ENCODE results near the gene GOSR2. TPM values are rescaled to one million over a fixed set of nuclear protein-coding genes. Genes with fewer than 3 reads are reported as not detected.

The GOSR2 gene
- total RNA-seq, 1 donor from 2014 or later = 55.2 TPM

DNA sequence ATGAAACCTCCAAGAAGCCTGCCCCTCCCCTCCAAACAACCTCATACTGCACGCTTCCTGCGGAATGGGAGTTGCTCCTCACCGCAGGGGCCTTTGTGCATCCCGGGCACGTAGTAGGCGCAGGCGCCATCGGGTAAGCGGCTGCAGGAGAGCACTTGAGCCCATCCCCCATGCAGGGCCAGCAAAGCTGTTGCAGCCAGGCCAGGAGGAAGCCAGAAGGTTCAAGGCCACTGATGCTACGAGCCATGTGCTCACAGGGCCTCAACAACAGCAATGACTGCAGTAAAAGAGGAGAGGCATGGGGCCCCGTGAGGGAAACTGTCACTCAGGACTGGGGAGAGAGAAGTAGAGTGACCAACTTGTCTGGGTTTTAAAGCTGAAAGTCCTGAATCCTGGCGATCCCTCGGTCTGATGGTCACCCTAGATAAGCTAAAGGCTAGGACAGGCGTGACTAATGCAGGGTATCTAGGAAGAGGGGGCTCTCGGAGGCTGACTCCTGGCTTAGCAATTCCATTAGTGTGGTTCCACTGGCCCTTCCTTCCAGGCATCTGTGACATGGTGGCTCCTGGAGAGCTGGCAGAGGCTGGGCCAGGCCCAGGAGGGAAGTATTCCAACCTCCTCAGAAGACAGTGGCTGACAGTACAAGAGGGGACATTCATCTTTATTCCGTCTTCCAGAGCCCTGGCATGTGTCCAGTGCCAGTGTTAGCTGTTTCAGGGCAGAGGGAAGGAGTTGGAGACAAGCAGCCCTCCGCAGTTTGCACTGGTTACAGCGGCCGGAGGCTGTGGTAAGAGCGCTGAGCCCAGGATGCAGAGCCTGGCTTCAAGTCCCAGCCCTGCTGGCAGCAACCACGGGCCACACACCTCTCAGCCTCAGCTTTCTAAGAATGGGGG lies 20.8 kb downstream of the GOSR2 start:
- H3K27me3 ChIP-seq (ENCODE audit: low read depth) = no peaks in the 10 kb centered on the region
- no peak overlapping the region for H3K4me3 ChIP-seq
- peaks cover 29% of the 10 kb centered on the region for H3K36me3 ChIP-seq
- H3K27ac ChIP-seq = no peak overlapping the region
- H3K9me3 ChIP-seq = no peaks in the 10 kb centered on the region
- ATAC-seq (peak in 1 of 2 donors; percentile 25), DNase-seq (no peak)
- peaks cover 18% of the 10 kb centered on the region for H3K4me1 ChIP-seq
- intact Hi-C loops (cut with DNase I) = no loop called here
- TF ChIP-seq, protein P1, sequence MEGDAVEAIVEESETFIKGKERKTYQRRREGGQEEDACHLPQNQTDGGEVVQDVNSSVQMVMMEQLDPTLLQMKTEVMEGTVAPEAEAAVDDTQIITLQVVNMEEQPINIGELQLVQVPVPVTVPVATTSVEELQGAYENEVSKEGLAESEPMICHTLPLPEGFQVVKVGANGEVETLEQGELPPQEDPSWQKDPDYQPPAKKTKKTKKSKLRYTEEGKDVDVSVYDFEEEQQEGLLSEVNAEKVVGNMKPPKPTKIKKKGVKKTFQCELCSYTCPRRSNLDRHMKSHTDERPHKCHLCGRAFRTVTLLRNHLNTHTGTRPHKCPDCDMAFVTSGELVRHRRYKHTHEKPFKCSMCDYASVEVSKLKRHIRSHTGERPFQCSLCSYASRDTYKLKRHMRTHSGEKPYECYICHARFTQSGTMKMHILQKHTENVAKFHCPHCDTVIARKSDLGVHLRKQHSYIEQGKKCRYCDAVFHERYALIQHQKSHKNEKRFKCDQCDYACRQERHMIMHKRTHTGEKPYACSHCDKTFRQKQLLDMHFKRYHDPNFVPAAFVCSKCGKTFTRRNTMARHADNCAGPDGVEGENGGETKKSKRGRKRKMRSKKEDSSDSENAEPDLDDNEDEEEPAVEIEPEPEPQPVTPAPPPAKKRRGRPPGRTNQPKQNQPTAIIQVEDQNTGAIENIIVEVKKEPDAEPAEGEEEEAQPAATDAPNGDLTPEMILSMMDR (IDR thresholded peaks at IDR 0.05) = no peak

DNA sequence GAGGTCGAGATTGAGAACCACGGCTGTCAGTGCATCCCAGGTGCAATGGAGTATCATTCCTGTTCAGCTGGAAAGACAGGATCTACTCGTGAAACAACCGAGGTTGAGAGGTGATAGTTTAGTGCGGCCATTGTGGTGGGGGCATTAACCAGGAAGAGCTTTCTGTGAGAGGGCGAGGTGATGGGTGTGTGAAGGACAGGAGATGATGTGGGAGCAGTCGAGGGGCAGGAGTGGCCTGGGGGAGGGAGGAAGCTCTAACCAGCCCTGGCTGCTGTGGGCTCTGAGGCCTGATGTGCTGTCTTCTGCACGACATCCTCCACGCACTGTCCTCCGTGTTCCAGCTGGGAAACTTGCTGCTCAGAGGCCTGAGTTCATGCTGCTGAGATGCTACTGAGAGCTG lies 22.0 kb downstream of the GOSR2 start:
- no peak for ATAC-seq
- no peak overlapping the region for H3K4me3 ChIP-seq
- H3K9me3 ChIP-seq = no peaks in the 10 kb centered on the region
- TF ChIP-seq, protein P1 (IDR thresholded peaks at IDR 0.05) = no peak
- no peak for DNase-seq
- H3K27ac ChIP-seq = no peak overlapping the region
- peaks cover 18% of the 10 kb centered on the region for H3K4me1 ChIP-seq
- peaks cover 24% of the 10 kb centered on the region for H3K36me3 ChIP-seq
- no peaks in the 10 kb centered on the region for H3K27me3 ChIP-seq (ENCODE audit: low read depth)
- intact Hi-C loops (cut with DNase I) = no loop called here

DNA sequence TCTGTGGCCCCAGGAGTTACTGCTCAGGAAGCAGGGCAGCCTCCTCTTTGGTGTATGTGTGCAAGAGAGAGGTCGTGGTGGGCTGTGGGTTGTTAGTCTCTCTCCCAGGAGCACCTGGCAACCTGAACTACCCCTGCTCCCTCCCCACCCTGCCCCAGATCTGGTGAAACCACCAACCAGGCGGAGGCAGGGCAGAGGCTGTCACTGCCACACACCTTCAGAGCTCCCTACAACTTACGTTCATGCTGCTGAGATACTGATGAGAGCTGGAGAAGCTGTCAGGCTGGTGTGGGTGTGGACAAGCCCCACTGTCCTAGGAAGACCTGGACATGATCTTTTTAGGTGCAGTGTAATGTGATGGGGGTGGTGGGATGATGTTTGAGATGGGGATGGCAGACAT lies 24.3 kb downstream of the GOSR2 start:
- DNase-seq = no peak
- ATAC-seq = no peak
- H3K36me3 ChIP-seq = peaks cover 10% of the 10 kb centered on the region
- H3K4me1 ChIP-seq = peaks cover 18% of the 10 kb centered on the region
- H3K27ac ChIP-seq = no peak overlapping the region
- no peaks in the 10 kb centered on the region for H3K9me3 ChIP-seq
- TF ChIP-seq, protein P1 (IDR thresholded peaks at IDR 0.05) = no peak
- intact Hi-C loops (cut with DNase I) = no loop called here
- no peaks in the 10 kb centered on the region for H3K27me3 ChIP-seq (ENCODE audit: low read depth)
- H3K4me3 ChIP-seq = no peak overlapping the region

DNA sequence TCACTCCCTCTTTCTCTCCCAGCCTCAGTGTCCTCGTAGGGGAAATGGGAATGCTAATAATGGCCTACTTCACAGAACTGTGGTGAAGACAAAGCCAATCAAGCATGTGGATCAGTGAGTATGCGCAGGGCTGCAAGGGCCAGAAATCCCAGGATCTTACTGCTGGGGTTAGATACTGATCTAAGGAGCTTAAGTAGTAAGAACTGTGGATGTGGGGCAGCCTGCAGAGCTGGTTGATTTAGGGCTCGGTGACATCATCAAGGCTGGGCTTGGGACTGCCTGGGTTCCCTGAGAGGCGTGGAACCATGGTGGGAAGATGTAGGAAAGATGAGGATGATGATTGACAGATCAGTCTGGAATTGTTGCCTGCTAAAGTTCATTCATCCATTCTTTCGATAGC lies 25.6 kb downstream of the GOSR2 start:
- DNase-seq (no peak), ATAC-seq (no peak)
- intact Hi-C loops (cut with DNase I) = no loop called here
- Histone ChIP-seq H3K4me3 (no peak overlapping the region), H3K27me3 (ENCODE audit: low read depth) (no peaks in the 10 kb centered on the region), H3K36me3 (peaks cover 7% of the 10 kb centered on the region), H3K9me3 (no peaks in the 10 kb centered on the region), H3K4me1 (peaks cover 12% of the 10 kb centered on the region), H3K27ac (no peak overlapping the region)
- TF ChIP-seq, protein P1 (IDR thresholded peaks at IDR 0.05) = no peak

DNA sequence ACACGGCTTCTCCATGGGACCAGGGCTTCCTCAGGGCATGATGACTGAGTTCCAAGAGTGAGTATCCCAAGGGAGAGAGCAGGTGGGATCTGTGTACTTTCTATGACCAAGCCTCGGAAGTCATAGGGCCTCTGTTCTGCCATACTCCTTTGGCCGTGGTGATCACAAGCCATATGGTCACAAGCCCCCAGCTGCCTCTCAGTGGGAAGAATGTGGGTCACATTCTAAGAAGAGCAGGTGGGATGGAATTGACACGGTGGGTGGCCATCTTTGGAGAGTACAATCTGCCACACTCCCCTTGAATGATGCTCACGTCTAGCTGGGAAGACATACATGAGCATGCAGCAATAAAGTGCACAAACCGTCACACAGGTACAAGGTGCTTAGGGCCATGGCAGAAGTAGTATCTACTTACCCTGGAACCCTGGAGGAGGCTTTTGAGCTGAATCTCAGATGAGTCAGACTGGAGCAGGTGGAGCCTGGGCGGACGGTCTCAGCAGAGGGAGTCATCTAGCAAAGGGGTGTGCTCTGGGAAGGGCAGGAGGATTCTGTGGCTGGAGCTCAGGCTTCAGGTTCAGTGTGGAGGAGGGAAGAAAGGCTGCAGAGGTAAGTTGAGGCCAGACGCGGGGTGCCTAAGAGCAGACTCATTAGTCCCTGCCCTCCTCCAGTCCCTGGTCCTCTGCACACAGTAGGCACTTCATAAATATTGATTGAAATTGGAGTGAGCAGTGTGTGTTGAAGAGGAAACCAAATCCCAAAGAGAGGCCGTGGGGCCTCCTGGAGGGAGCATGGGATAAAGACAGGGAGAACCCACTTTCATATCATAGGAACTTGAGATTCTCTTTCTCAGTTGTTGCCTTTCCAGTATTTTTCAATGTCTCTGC lies 26.6 kb downstream of the GOSR2 start:
- intact Hi-C loops (cut with DNase I) = no loop called here
- Histone ChIP-seq H3K9me3 (no peaks in the 10 kb centered on the region), H3K27ac (no peak overlapping the region), H3K36me3 (peaks cover 7% of the 10 kb centered on the region), H3K27me3 (ENCODE audit: low read depth) (no peaks in the 10 kb centered on the region), H3K4me3 (no peak overlapping the region), H3K4me1 (peaks cover 2% of the 10 kb centered on the region)
- TF ChIP-seq, protein P1 (IDR thresholded peaks at IDR 0.05) = no peak
- no peak for ATAC-seq
- no peak for DNase-seq

Data from lower lobe of right lung (tissue), 2 donors.